Activated CD8-positive, alpha-beta T cell treated with anti-CD3 and anti-CD28 coated beads for 36 hours (primary cell): ENCODE measurements around the gene MAPK12. TPM values are rescaled to one million over a fixed set of nuclear protein-coding genes. Genes with fewer than 3 reads are reported as not detected.

Source experiments
- ATAC-seq: fragments of 200-7000 bp; cut with Tn5 transposase; one replicate; pipeline ENCODE4 v1.10.0; 2021; ENCODE audit warnings: mild to moderate bottlenecking, moderate library complexity
- CTCF ChIA-PET: fragments of 350-600 bp; sonication (Branson Sonifier 250); formaldehyde crosslinking; loops from one replicate; lab custom pipeline; 2021; ENCODE audit warnings: antibody characterized with exemption; lab: Charles Lee
- POLR2A ChIA-PET: fragments of 350-600 bp; sonication (Branson Sonifier 250); formaldehyde crosslinking; loops from one replicate; lab custom pipeline; 2021; ENCODE audit warnings: antibody characterized with exemption; lab: Charles Lee
- DNase-seq: peaks from one replicate; pipeline ENCODE4 v3.0.0-alpha.2; 2020
- H3K27ac Mint-ChIP-seq: one replicate; pipeline ENCODE4 v1.8.0; 2021; ENCODE audit warnings: mild to moderate bottlenecking, mixed read lengths
- H3K27me3 Mint-ChIP-seq: one replicate; pipeline ENCODE4 v1.8.0; 2021; ENCODE audit warnings: mixed read lengths
- H3K36me3 Mint-ChIP-seq: one replicate; pipeline ENCODE4 v1.8.0; 2021; ENCODE audit warnings: low read depth, mixed read lengths
- H3K4me1 Mint-ChIP-seq: one replicate; pipeline ENCODE4 v1.8.0; 2021; ENCODE audit warnings: low read depth, mixed read lengths
- H3K4me3 Mint-ChIP-seq: one replicate; pipeline ENCODE4 v1.8.0; 2021; ENCODE audit warnings: mild to moderate bottlenecking, moderate library complexity, mixed read lengths
- H3K9me3 Mint-ChIP-seq: one replicate; pipeline ENCODE4 v1.8.0; 2021; ENCODE audit warnings: mixed read lengths
- intact Hi-C: fragments of 100-400 bp; cut with micrococcal nuclease; formaldehyde crosslinking; loops from one replicate; pipeline ENCODE4 v1.10.0; 2022
- total RNA-seq, 2 experiments: library from RNA; stranded (reverse); gene quantifications; one replicate each; pipeline ENCODE4 v1.2.3, GENCODE V29; 2021
- TF ChIP-seq, protein P1 (sequence below): fragments of 200-600 bp; IDR thresholded peaks from one replicate; pipeline ENCODE4 v1.8.0; 2022; ENCODE audit warnings: antibody characterized with exemption, mild to moderate bottlenecking

The MAPK12 gene
- total RNA-seq, 2 experiments from 2014 or later: 7.9 to 9.2 TPM

DNA sequence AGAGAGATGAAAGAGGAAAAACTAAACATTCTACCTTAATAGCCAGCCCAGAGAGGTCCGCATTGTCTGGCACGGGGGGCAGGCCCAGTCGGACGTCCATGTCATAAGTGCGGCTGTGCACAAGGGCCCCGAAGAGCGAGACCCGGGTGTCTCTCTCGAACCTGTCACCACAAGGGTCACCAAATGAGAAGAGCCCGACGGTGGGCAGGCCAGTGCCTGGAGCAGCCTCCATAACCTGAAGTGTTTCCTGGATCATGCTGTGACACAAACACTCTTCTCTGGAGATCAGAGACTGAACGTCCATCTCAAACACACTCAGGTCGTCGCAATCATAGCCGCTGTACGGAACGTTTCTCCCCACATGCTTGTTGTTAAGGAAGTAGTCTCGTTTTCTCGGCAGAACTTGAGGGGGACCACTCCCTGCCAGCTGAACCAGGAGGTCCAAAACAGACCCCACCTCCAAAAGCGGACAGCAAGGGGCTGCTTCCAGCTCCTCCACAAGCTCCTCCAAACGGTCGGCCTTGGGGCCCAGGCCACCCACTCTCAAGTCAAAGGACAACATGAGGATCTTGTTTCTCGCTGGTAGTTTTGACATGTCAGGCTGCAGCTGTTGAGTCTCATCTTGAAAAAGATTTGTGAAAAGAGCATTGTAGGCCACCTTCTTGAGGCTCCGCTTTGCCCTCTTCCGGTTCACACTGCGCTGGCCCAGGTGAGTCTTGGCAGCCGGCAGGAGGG is 17.6 kb downstream of the MAPK12 start:
- H3K4me3 Mint-ChIP-seq: peak overlapping the region; percentile 85
- H3K27ac Mint-ChIP-seq: peak overlapping the region; percentile 99
- ATAC-seq: no peak
- no peak for DNase-seq
- peaks cover 24% of the 10 kb centered on the region for H3K4me1 Mint-ChIP-seq
- no peaks in the 10 kb centered on the region for H3K9me3 Mint-ChIP-seq
- POLR2A ChIA-PET: interaction anchor here (0.6 to 1.7 kb wide), 11 partner anchors 19 to 294 kb away, joined by 3 to 9 read pairs (median 3); partner anchors contain the start of genes LMF2 and NCAPH2
- CTCF ChIA-PET: interaction anchor here (0.8 to 3.4 kb wide), 10 partner anchors 12 to 377 kb away, joined by 3 to 18 read pairs (median 4); partner anchors contain the start of genes MLC1 and SCO2
- no peaks in the 10 kb centered on the region for H3K27me3 Mint-ChIP-seq
- TF ChIP-seq, protein P1, sequence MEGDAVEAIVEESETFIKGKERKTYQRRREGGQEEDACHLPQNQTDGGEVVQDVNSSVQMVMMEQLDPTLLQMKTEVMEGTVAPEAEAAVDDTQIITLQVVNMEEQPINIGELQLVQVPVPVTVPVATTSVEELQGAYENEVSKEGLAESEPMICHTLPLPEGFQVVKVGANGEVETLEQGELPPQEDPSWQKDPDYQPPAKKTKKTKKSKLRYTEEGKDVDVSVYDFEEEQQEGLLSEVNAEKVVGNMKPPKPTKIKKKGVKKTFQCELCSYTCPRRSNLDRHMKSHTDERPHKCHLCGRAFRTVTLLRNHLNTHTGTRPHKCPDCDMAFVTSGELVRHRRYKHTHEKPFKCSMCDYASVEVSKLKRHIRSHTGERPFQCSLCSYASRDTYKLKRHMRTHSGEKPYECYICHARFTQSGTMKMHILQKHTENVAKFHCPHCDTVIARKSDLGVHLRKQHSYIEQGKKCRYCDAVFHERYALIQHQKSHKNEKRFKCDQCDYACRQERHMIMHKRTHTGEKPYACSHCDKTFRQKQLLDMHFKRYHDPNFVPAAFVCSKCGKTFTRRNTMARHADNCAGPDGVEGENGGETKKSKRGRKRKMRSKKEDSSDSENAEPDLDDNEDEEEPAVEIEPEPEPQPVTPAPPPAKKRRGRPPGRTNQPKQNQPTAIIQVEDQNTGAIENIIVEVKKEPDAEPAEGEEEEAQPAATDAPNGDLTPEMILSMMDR: no peak
- H3K36me3 Mint-ChIP-seq: peaks cover 24% of the 10 kb centered on the region
- intact Hi-C loops: no loop called here

DNA sequence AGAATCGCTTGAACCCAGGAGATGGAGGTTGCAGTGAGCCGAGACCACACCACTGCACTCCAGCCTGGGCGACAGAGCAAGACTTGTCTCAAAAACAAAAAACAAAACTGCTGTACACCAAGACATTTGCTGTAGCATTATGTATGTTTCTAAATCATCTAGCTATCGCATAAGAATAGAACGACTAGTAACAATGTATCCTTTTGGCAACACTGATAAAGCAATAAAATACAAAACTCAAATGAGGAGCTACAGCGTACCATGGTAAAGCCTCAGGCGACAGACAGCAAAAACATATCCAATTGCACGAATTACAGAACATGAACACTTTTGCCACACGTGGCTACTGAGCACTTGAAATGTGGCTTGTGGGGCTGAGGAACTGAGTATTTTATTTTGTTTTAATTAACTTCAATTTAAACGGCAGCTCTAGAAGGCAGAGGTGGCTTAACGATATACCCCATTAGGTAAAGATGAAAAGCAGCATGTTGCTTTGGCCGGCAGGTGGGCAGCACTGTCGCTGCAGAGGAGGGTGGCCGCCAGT is 19.0 kb downstream of the MAPK12 start:
- ChIA-PET POLR2A (interaction anchor here (0.5 to 0.7 kb wide), 2 partner anchors 155 to 231 kb away, joined by 3 to 4 read pairs; no protein-coding TSS in a partner anchor), CTCF (interaction anchor here (0.9 to 3.4 kb wide), 12 partner anchors 9 to 378 kb away, joined by 3 to 18 read pairs (median 4); partner anchors contain the start of genes HDAC10, MAPK12 and SCO2)
- no peaks in the 10 kb centered on the region for H3K27me3 Mint-ChIP-seq
- peaks cover 20% of the 10 kb centered on the region for H3K4me1 Mint-ChIP-seq
- ATAC-seq (no peak), DNase-seq (no peak)
- TF ChIP-seq, protein P1: no peak
- intact Hi-C loops: no loop called here
- peak overlapping the region; percentile 46 for H3K27ac Mint-ChIP-seq
- H3K4me3 Mint-ChIP-seq: peak overlapping the region; percentile 85
- H3K9me3 Mint-ChIP-seq: no peaks in the 10 kb centered on the region
- H3K36me3 Mint-ChIP-seq: peaks cover 24% of the 10 kb centered on the region

DNA sequence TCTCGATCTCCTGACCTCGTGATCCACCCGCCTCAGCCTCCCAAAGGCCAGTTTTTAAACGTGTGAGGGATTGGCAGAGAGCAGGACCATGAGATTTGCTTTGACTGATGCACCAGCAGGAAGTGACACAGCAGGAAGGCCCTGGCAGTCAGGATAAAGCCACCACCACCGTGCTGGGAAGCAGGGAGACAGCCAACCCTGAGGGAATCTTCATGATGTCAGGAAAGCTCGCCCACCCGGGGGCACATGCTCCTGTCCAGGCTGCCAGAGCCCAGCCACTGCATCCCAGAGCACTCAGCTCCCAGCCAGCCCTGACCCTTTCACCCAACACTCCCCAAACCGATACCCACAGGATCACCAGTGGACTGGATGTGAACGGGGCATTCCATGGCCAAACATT is 22.7 kb downstream of the MAPK12 start:
- TF ChIP-seq, protein P1: no peak
- POLR2A ChIA-PET: interaction anchor here (1.5 kb wide), 1 partner anchor 12 kb away, joined by 5 read pairs; the partner anchor contains the start of gene HDAC10
- CTCF ChIA-PET: interaction anchor here (0.7 to 1.6 kb wide), 3 partner anchors 89 to 103 kb away, joined by 3 to 6 read pairs (median 3); no protein-coding TSS in a partner anchor
- ATAC-seq (no peak), DNase-seq (no peak)
- intact Hi-C loops: no loop called here
- Mint-ChIP-seq H3K4me1 (peaks cover 35% of the 10 kb centered on the region), H3K27me3 (no peaks in the 10 kb centered on the region), H3K27ac (no peak overlapping the region), H3K4me3 (no peak overlapping the region), H3K36me3 (peaks cover 26% of the 10 kb centered on the region), H3K9me3 (no peaks in the 10 kb centered on the region)

DNA sequence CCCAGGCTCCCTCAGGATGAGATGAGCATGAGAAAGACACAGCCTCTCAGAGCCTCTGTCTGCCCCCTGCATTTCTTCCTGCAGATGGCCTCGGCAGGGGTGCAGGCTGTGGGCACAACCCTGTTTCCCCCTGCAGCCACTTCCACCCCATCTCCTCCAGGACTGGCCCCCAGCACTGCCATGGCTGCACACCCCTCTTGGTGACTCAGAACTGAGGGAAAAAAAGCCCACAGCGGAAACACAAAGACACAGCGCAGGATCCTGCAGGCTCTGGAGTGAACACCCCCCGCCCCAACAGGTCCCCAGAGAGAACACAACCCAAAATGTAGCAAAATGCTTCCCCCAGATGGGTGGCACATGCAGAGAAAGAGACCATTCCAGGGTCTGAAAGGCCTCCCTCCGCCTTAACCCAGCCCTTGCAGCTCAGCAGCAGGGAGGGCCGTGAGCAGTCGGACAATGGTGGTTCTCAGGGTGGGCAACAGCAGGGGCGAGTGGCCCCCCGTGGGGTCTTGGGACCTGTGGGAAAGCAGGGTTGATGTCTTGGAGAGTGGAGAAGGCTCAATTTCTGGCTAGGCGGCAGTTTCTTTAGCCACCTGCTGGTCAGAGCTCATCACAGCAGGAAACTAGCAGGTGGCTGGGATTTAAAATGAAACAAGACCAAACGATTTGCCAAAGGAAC is 24.6 kb downstream of the MAPK12 start:
- H3K9me3 Mint-ChIP-seq: no peaks in the 10 kb centered on the region
- H3K4me3 Mint-ChIP-seq: no peak overlapping the region
- H3K36me3 Mint-ChIP-seq: peaks cover 23% of the 10 kb centered on the region
- intact Hi-C loops: no loop called here
- ChIA-PET CTCF (interaction anchor here (0.7 to 1.7 kb wide), 4 partner anchors 9 to 29 kb away, joined by 3 to 4 read pairs (median 4); partner anchors contain the start of gene HDAC10), POLR2A (no interaction called here)
- DNase-seq (no peak), ATAC-seq (no peak)
- no peak overlapping the region for H3K27ac Mint-ChIP-seq
- H3K4me1 Mint-ChIP-seq: peaks cover 29% of the 10 kb centered on the region
- no peaks in the 10 kb centered on the region for H3K27me3 Mint-ChIP-seq
- TF ChIP-seq, protein P1: peak; percentile 52
